ENCODE data around the gene LUC7L3.
A peak's percentile ranks its signal among the peaks of the same experiment; 100 is the strongest.
"Not testable (repeated sequence)": the region's sequence is repeated elsewhere in the genome, so short reads cannot be mapped to it uniquely, and the experiment has no call there.

The LUC7L3 gene

GRCh38 chr17:50686494-50687199 is 32.8 kb upstream of the LUC7L3 start:
- no peak for DNase-seq (ENCODE audit: low spot score)

- no peak for DNase-seq (ENCODE audit: low spot score)
Observed at GRCh38 chr17:50687200-50688066, 32.0 kb upstream of the LUC7L3 start.

- DNase-seq (ENCODE audit: low spot score) = no peak
Observed at GRCh38 chr17:50688245-50688644, 31.2 kb upstream of the LUC7L3 start.

GRCh38 chr17:50689251-50689650 is 30.2 kb upstream of the LUC7L3 start:
- DNase-seq (ENCODE audit: low spot score) = no peak

- no peak for DNase-seq (ENCODE audit: low spot score)
Observed at GRCh38 chr17:50689956-50690886, 29.2 kb upstream of the LUC7L3 start.

- no peak for DNase-seq (ENCODE audit: low spot score)
Observed at GRCh38 chr17:50690887-50691549, 28.4 kb upstream of the LUC7L3 start.

GRCh38 chr17:50691550-50692447 is 27.6 kb upstream of the LUC7L3 start:
- DNase-seq (ENCODE audit: low spot score) = no peak

- DNase-seq (ENCODE audit: low spot score) = no peak
Observed at GRCh38 chr17:50692448-50693035, 26.9 kb upstream of the LUC7L3 start.

- DNase-seq (ENCODE audit: low spot score) = no peak
Observed at GRCh38 chr17:50693036-50693682, 26.2 kb upstream of the LUC7L3 start.

GRCh38 chr17:50696365-50696879 is 23.0 kb upstream of the LUC7L3 start:
- no peak for DNase-seq (ENCODE audit: low spot score)

GRCh38 chr17:50697062-50697461 is 22.3 kb upstream of the LUC7L3 start:
- DNase-seq (ENCODE audit: low spot score) = no peak

GRCh38 chr17:50697663-50698272 is 21.6 kb upstream of the LUC7L3 start:
- no peak for DNase-seq (ENCODE audit: low spot score)

GRCh38 chr17:50699410-50699809 is 20.0 kb upstream of the LUC7L3 start:
- no peak for DNase-seq (ENCODE audit: low spot score)

GRCh38 chr17:50703162-50703561 is 16.2 kb upstream of the LUC7L3 start:
- DNase-seq (ENCODE audit: low spot score) = no peak

- DNase-seq (ENCODE audit: low spot score) = peak; percentile 84
Observed at GRCh38 chr17:50707289-50708049, 11.9 kb upstream of the LUC7L3 start, which contains the start of gene ANKRD40. Gene ANKRD40 (minus strand): TSS chr17:50707914. CDS start chr17:50707654, 260 bp downstream.

- DNase-seq (ENCODE audit: low spot score) = no peak
Observed at GRCh38 chr17:50708050-50709000, 11.1 kb upstream of the LUC7L3 start.

- DNase-seq (ENCODE audit: low spot score) = not testable (repeated sequence)
Observed at GRCh38 chr17:50709053-50709452, 10.3 kb upstream of the LUC7L3 start.
